ENCODE measurements around the gene PLD4. TPM values are rescaled to one million over a fixed set of nuclear protein-coding genes. Genes with fewer than 3 reads are reported as not detected.

PLD4 gene
- total and polyA plus RNA-seq, 2 experiments from 2014 or later, result not detected

DNA sequence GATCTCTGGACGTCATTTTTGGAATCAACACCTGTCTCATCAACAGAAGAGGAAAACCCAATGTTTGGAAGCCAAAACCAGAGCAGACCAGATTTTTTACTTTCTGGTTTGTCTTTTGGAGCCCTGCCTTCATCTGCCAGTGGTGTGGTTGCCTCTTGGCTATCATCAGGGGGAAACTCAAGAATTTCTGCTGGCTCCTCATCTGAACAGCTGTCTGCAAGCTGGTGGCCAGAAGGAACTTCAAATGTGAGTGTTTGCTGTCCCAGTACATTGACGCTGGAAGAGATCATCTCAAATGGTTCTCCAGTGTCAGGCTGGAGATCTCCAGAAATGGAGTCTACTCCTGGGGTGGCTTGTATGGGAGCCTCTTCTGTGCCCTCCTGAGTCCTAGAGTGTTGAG, 13.8 kb downstream of the PLD4 start:
- Mint-ChIP-seq H3K27me3 (ENCODE audit: insufficient read depth, low read depth, poor library complexity) (peaks cover 41% of the 10 kb centered on the region), H3K36me3 (ENCODE audit: low read depth) (peaks cover 3% of the 10 kb centered on the region; the same call in 1 of the 3 replicates), H3K4me3 (no peak overlapping the region), H3K9me3 (peaks cover 7% of the 10 kb centered on the region; the same call in 1 of the 3 replicates), H3K4me1 (no peaks in the 10 kb centered on the region; the same call in 2 of the 3 replicates), H3K27ac (no peak overlapping the region)
- TF ChIP-seq EZH2 (IDR thresholded peaks at IDR 0.05; ENCODE audit: low read depth, unreplicated experiment) (no peak), JUNB (IDR thresholded peaks at IDR 0.05; ENCODE audit: unreplicated experiment) (no peak), ZNF331 (CRISPR knock-in tag; IDR thresholded peaks at IDR 0.05; ENCODE audit: low read depth) (no peak), NANOG (IDR thresholded peaks at IDR 0.05; ENCODE audit: borderline replicate concordance) (no peak), ZNF114 (CRISPR knock-in tag; IDR thresholded peaks at IDR 0.05) (no peak), EZH2phosphoT487 (IDR thresholded peaks at IDR 0.05; ENCODE audit: unreplicated experiment) (no peak), CREB1 (CRISPR knock-in tag; IDR thresholded peaks at IDR 0.05; ENCODE audit: low read depth) (no peak), STAT1 (IDR thresholded peaks at IDR 0.05; ENCODE audit: unreplicated experiment) (no peak)
- TF ChIP-seq, protein P1, sequence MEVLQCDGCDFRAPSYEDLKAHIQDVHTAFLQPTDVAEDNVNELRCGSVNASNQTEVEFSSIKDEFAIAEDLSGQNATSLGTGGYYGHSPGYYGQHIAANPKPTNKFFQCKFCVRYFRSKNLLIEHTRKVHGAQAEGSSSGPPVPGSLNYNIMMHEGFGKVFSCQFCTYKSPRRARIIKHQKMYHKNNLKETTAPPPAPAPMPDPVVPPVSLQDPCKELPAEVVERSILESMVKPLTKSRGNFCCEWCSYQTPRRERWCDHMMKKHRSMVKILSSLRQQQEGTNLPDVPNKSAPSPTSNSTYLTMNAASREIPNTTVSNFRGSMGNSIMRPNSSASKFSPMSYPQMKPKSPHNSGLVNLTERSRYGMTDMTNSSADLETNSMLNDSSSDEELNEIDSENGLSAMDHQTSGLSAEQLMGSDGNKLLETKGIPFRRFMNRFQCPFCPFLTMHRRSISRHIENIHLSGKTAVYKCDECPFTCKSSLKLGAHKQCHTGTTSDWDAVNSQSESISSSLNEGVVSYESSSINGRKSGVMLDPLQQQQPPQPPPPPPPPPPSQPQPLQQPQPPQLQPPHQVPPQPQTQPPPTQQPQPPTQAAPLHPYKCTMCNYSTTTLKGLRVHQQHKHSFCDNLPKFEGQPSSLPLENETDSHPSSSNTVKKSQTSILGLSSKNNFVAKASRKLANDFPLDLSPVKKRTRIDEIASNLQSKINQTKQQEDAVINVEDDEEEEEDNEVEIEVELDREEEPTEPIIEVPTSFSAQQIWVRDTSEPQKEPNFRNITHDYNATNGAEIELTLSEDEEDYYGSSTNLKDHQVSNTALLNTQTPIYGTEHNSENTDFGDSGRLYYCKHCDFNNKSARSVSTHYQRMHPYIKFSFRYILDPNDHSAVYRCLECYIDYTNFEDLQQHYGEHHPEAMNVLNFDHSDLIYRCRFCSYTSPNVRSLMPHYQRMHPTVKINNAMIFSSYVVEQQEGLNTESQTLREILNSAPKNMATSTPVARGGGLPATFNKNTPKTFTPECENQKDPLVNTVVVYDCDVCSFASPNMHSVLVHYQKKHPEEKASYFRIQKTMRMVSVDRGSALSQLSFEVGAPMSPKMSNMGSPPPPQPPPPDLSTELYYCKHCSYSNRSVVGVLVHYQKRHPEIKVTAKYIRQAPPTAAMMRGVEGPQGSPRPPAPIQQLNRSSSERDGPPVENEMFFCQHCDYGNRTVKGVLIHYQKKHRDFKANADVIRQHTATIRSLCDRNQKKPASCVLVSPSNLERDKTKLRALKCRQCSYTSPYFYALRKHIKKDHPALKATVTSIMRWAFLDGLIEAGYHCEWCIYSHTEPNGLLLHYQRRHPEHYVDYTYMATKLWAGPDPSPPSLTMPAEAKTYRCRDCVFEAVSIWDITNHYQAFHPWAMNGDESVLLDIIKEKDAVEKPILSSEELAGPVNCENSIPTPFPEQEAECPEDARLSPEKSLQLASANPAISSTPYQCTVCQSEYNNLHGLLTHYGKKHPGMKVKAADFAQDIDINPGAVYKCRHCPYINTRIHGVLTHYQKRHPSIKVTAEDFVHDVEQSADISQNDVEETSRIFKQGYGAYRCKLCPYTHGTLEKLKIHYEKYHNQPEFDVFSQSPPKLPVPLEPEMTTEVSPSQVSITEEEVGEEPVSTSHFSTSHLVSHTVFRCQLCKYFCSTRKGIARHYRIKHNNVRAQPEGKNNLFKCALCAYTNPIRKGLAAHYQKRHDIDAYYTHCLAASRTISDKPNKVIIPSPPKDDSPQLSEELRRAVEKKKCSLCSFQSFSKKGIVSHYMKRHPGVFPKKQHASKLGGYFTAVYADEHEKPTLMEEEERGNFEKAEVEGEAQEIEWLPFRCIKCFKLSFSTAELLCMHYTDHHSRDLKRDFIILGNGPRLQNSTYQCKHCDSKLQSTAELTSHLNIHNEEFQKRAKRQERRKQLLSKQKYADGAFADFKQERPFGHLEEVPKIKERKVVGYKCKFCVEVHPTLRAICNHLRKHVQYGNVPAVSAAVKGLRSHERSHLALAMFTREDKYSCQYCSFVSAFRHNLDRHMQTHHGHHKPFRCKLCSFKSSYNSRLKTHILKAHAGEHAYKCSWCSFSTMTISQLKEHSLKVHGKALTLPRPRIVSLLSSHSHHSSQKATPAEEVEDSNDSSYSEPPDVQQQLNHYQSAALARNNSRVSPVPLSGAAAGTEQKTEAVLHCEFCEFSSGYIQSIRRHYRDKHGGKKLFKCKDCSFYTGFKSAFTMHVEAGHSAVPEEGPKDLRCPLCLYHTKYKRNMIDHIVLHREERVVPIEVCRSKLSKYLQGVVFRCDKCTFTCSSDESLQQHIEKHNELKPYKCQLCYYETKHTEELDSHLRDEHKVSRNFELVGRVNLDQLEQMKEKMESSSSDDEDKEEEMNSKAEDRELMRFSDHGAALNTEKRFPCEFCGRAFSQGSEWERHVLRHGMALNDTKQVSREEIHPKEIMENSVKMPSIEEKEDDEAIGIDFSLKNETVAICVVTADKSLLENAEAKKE (CRISPR knock-in tag; IDR thresholded peaks at IDR 0.05), result no peak
- TF ChIP-seq, protein P2, sequence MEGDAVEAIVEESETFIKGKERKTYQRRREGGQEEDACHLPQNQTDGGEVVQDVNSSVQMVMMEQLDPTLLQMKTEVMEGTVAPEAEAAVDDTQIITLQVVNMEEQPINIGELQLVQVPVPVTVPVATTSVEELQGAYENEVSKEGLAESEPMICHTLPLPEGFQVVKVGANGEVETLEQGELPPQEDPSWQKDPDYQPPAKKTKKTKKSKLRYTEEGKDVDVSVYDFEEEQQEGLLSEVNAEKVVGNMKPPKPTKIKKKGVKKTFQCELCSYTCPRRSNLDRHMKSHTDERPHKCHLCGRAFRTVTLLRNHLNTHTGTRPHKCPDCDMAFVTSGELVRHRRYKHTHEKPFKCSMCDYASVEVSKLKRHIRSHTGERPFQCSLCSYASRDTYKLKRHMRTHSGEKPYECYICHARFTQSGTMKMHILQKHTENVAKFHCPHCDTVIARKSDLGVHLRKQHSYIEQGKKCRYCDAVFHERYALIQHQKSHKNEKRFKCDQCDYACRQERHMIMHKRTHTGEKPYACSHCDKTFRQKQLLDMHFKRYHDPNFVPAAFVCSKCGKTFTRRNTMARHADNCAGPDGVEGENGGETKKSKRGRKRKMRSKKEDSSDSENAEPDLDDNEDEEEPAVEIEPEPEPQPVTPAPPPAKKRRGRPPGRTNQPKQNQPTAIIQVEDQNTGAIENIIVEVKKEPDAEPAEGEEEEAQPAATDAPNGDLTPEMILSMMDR (conservative IDR thresholded peaks at IDR 0.05; ENCODE audit: low read depth in 2 of 2), result no peak
- TF ChIP-seq, protein P3, sequence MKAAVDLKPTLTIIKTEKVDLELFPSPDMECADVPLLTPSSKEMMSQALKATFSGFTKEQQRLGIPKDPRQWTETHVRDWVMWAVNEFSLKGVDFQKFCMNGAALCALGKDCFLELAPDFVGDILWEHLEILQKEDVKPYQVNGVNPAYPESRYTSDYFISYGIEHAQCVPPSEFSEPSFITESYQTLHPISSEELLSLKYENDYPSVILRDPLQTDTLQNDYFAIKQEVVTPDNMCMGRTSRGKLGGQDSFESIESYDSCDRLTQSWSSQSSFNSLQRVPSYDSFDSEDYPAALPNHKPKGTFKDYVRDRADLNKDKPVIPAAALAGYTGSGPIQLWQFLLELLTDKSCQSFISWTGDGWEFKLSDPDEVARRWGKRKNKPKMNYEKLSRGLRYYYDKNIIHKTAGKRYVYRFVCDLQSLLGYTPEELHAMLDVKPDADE (IDR thresholded peaks at IDR 0.05), result no peak
- TF ChIP-seq, protein P4, sequence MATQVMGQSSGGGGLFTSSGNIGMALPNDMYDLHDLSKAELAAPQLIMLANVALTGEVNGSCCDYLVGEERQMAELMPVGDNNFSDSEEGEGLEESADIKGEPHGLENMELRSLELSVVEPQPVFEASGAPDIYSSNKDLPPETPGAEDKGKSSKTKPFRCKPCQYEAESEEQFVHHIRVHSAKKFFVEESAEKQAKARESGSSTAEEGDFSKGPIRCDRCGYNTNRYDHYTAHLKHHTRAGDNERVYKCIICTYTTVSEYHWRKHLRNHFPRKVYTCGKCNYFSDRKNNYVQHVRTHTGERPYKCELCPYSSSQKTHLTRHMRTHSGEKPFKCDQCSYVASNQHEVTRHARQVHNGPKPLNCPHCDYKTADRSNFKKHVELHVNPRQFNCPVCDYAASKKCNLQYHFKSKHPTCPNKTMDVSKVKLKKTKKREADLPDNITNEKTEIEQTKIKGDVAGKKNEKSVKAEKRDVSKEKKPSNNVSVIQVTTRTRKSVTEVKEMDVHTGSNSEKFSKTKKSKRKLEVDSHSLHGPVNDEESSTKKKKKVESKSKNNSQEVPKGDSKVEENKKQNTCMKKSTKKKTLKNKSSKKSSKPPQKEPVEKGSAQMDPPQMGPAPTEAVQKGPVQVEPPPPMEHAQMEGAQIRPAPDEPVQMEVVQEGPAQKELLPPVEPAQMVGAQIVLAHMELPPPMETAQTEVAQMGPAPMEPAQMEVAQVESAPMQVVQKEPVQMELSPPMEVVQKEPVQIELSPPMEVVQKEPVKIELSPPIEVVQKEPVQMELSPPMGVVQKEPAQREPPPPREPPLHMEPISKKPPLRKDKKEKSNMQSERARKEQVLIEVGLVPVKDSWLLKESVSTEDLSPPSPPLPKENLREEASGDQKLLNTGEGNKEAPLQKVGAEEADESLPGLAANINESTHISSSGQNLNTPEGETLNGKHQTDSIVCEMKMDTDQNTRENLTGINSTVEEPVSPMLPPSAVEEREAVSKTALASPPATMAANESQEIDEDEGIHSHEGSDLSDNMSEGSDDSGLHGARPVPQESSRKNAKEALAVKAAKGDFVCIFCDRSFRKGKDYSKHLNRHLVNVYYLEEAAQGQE (IDR thresholded peaks at IDR 0.05; ENCODE audit: unreplicated experiment), result no peak
- H3K27me3 ChIP-seq (ENCODE audit: insufficient read depth), result peaks cover 43% of the 10 kb centered on the region
- H3K27ac ChIP-seq (ENCODE audit: low read depth), result no peak overlapping the region
- H3K79me2 ChIP-seq (replicated peaks; ENCODE audit: insufficient read depth), result no peaks in the 10 kb centered on the region
- H4K20me1 ChIP-seq (replicated peaks; ENCODE audit: insufficient read depth), result no peaks in the 10 kb centered on the region
- no peaks in the 10 kb centered on the region for H3K4me1 ChIP-seq (ENCODE audit: insufficient read depth)
- DNase-seq (ENCODE audit: low spot score) (no peak), ATAC-seq (no peak)
- no peak overlapping the region for H3K4me2 ChIP-seq
- no peak overlapping the region for H3K4me3 ChIP-seq
- H3F3A ChIP-seq (replicated peaks; ENCODE audit: low read depth), result no peaks in the 10 kb centered on the region
- H3K36me3 ChIP-seq (ENCODE audit: insufficient read depth), result no peaks in the 10 kb centered on the region
- no peak overlapping the region for H2AFZ ChIP-seq
- H3K9me2 ChIP-seq (ENCODE audit: insufficient read depth), result no peaks in the 10 kb centered on the region
